Adrenal gland (tissue), 12 donors: ENCODE data around the gene BHMT2. TPM values are rescaled to one million over a fixed set of nuclear protein-coding genes. Genes with fewer than 3 reads are reported as not detected.

ENCODE experiments used
- DNase-seq, 7 donors: peaks; one replicate each; pipeline ENCODE4 v3.0.0-alpha.2; 2019 to 2020
- H3K27ac ChIP-seq, 5 donors: fragments of 200-600 bp; sonication (generic) in 4 of 5; 1 replicate in 3 of 5; 2 replicates in 2 of 5; pipeline versions ENCODE4 v1.5.1 to v1.8.0; 2016 to 2020; ENCODE audit warnings: mild to moderate bottlenecking in 1 of 5
- H3K27me3 ChIP-seq: fragments of 200-600 bp; 2 replicates; pipeline ENCODE4 v1.8.0; 2021
- H3K36me3 ChIP-seq, 2 donors: fragments of 200-600 bp; replicated peaks in 1 of 2; 1 replicate in 1 of 2; 2 replicates in 1 of 2; pipeline versions ENCODE4 v1.5.1 to v1.8.0; 2018 to 2022
- H3K4me1 ChIP-seq, 2 donors: fragments of 200-600 bp; replicated peaks in 1 of 2; 1 replicate in 1 of 2; 2 replicates in 1 of 2; pipeline versions ENCODE4 v1.5.1 to v1.8.0; 2018 to 2021
- H3K4me3 ChIP-seq, 4 donors: fragments of 200-600 bp; sonication (generic) in 3 of 4; one replicate each; pipeline ENCODE4 v1.5.1; 2016 to 2018
- H3K9me3 ChIP-seq, 3 donors: fragments of 200-600 bp; sonication (generic) in 1 of 3; replicated peaks in 1 of 3; 1 replicate in 2 of 3; 2 replicates in 1 of 3; pipeline versions ENCODE4 v1.5.1 to v1.8.0; 2016 to 2021
- POLR2A ChIP-seq, 2 donors: fragments of 450-650 bp; IDR thresholded peaks; one replicate each; pipeline ENCODE4 v1.6.1; 2017; ENCODE audit warnings: antibody characterized with exemption in 2 of 2, mild to moderate bottlenecking in 2 of 2, moderate library complexity in 1 of 2
- WGBS, 4 donors: extraction: QIAGEN DNeasy Blood & Tissue Kit in 2 of 4; methylation state at CpG; one replicate each; pipeline versions ENCODE4 v1.1.5 to v1.1.7; 2013 to 2017; 5-methylcytosine and 5-hydroxymethylcytosine counted together
- intact Hi-C, 2 donors: fragments of 100-400 bp; cut with DNase I; formaldehyde crosslinking; loops; one replicate each; pipeline versions ENCODE4 v1.14.1 to v1.15.0; 2022 to 2023
- polyA plus RNA-seq, 3 donors: library from polyadenylated mRNA; stranded (reverse); fragments of 200-250 nt in 2 of 3; fragments of 350-450 nt in 1 of 3; fragmentation: Illumina TruSeq in 1 of 3; extraction: RNeasy Lipid Tissue Mini Kit (QIAGEN cat#74804) in 1 of 3; gene quantifications; one replicate each; pipeline ENCODE4 v1.2.3, GENCODE V29; 2013 to 2014
- total RNA-seq, 9 donors: library from RNA; depleted of rRNA in 4 of 9; stranded (reverse); fragments of >200 nt in 4 of 9; fragments of 120-200 nt in 1 of 9; fragmentation: NEBNext Ultra II Directional in 1 of 9; extraction: Animal tissue kit (Norgen Biotek cat#: 25700) in 1 of 9; gene quantifications; one replicate each; pipeline versions ENCODE4 v1.1.0 to v1.2.4, GENCODE V29; 2013 to 2023
- TF ChIP-seq, protein P1 (sequence below), 6 experiments: fragments of 450-650 bp in 4 of 6; fragments of 200-600 bp in 2 of 6; sonication (generic) in 1 of 6; IDR thresholded peaks; 1 replicate in 5 of 6; 2 replicates in 1 of 6; pipeline versions ENCODE4 v1.5.1 to v1.8.0; 2016 to 2021; ENCODE audit warnings: antibody characterized with exemption in 6 of 6, mild to moderate bottlenecking in 2 of 6, moderate library complexity in 1 of 6
- donor health status: healthy with polysubstance abuse.
- donor health status: Bipolar disorder and iron deficiency.
- donor health status: DM: yes; HTN: yes; CAD: no.
- donor health status: DM: no; HTN: no; CAD: no.
- donor health status: DM: no; HTN: no; CAD: no.
- donor health status: DM: yes; HTN: yes; CAD: no.

BHMT2 gene
- total and polyA plus RNA-seq, 12 donors = 12.8 to 75.3 (median 27.6) TPM

- TF ChIP-seq, protein P1, sequence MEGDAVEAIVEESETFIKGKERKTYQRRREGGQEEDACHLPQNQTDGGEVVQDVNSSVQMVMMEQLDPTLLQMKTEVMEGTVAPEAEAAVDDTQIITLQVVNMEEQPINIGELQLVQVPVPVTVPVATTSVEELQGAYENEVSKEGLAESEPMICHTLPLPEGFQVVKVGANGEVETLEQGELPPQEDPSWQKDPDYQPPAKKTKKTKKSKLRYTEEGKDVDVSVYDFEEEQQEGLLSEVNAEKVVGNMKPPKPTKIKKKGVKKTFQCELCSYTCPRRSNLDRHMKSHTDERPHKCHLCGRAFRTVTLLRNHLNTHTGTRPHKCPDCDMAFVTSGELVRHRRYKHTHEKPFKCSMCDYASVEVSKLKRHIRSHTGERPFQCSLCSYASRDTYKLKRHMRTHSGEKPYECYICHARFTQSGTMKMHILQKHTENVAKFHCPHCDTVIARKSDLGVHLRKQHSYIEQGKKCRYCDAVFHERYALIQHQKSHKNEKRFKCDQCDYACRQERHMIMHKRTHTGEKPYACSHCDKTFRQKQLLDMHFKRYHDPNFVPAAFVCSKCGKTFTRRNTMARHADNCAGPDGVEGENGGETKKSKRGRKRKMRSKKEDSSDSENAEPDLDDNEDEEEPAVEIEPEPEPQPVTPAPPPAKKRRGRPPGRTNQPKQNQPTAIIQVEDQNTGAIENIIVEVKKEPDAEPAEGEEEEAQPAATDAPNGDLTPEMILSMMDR (IDR thresholded peaks at IDR 0.05) = no peak
- no peak for TF ChIP-seq POLR2A (IDR thresholded peaks at IDR 0.05)
- H3K36me3 ChIP-seq = no peaks in the 10 kb centered on the region
- no peak overlapping the region for H3K27ac ChIP-seq
- H3K4me1 ChIP-seq = no peaks in the 10 kb centered on the region
- no peaks in the 10 kb centered on the region for H3K9me3 ChIP-seq
- H3K27me3 ChIP-seq = no peaks in the 10 kb centered on the region
- intact Hi-C loops = no loop called here
- no peak for DNase-seq
- H3K4me3 ChIP-seq = no peak overlapping the region
Observed at GRCh38 chr5:79048437-79048836, 21.1 kb upstream of the BHMT2 start.

DNA sequence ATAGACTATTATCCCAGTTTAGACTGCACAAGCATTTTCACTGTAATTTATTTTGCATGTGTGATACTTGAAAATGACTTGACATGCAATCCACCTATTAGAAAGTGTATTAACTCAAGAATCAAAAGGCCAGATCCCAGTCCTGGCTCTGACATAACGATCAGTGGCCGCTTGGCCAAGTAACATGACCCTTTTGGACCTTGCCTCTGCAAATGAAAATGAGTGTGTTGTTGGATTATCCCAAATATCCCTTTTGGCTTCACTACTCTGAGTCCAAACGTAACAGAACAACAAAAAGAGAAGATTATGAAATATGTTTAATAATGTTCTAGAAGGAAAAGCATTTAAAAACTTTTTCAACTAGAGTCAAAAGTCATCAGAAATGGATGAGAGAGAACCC lies 19.1 kb upstream of the BHMT2 start:
- intact Hi-C loops = no loop called here
- no peak for TF ChIP-seq POLR2A (IDR thresholded peaks at IDR 0.05)
- TF ChIP-seq, protein P1 (IDR thresholded peaks at IDR 0.05) = no peak
- Histone ChIP-seq H3K27ac (no peak overlapping the region), H3K4me1 (no peaks in the 10 kb centered on the region), H3K36me3 (no peaks in the 10 kb centered on the region), H3K27me3 (no peaks in the 10 kb centered on the region), H3K9me3 (no peaks in the 10 kb centered on the region), H3K4me3 (no peak overlapping the region)
- 73 to 85% (median 83%) methylated on average over 3 of the region's 3 CpGs for WGBS, 4 donors
- DNase-seq = no peak

DNA sequence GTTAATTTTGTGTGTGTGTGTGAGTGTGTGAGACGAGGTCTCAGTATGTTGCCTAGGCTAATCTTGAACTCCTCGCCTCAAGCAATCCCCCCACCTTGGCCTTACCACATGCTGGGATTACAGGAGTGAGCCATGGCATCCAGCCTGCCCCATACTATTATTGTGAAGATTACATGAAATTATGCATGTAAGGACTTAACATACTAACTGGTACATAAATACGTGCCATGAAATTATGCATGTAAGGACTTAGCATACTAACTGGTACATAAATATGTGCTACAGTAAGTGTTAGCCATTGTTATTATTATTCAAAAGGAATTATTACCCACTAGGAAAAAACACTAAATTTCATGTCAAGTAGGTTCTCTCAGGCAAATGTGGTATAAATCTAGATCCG lies 16.2 kb upstream of the BHMT2 start:
- intact Hi-C loops = no loop called here
- H3K4me1 ChIP-seq = no peaks in the 10 kb centered on the region
- H3K9me3 ChIP-seq = no peaks in the 10 kb centered on the region
- WGBS, 4 donors = 89 to 95% (median 92%) methylated on average over 4 of the region's 4 CpGs
- no peak overlapping the region for H3K27ac ChIP-seq
- H3K4me3 ChIP-seq = no peak overlapping the region
- H3K36me3 ChIP-seq = no peaks in the 10 kb centered on the region
- DNase-seq = no peak
- TF ChIP-seq, protein P1 (IDR thresholded peaks at IDR 0.05) = no peak
- TF ChIP-seq POLR2A (IDR thresholded peaks at IDR 0.05) = no peak
- H3K27me3 ChIP-seq = no peaks in the 10 kb centered on the region

DNA sequence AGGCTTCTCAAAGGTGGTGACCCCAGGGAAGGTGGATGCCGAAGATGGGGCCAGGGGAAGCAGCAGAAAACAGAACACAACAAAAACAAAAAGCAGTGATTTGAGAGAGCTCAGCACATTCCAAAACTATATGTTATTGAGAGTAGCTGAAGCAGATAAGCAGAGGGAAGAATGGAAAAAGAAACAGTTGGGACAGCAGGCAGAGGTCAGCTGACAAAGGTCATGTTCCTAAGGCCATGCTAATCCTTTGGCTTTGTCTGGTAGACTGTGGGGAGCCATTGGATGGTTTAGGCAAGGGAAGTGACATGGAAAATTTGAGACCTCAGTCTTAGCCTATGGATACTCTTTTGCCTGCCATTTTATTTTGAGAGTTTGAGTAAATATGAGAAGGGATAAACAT lies 14.6 kb upstream of the BHMT2 start:
- no peaks in the 10 kb centered on the region for H3K27me3 ChIP-seq
- TF ChIP-seq, protein P1 (IDR thresholded peaks at IDR 0.05) = no peak
- no peak for TF ChIP-seq POLR2A (IDR thresholded peaks at IDR 0.05)
- H3K4me1 ChIP-seq = no peaks in the 10 kb centered on the region
- H3K9me3 ChIP-seq = no peaks in the 10 kb centered on the region
- DNase-seq = no peak
- no peaks in the 10 kb centered on the region for H3K36me3 ChIP-seq
- H3K4me3 ChIP-seq = no peak overlapping the region
- intact Hi-C loops = no loop called here
- 78 to 94% (median 81%) methylated on average over 1 of the region's 1 CpG for WGBS, 4 donors
- no peak overlapping the region for H3K27ac ChIP-seq
